T-helper 17 cell (primary cell): Measurements from ENCODE around the gene COG3. TPM values are rescaled to one million over a fixed set of nuclear protein-coding genes. Genes with fewer than 3 reads are reported as not detected.
A peak's percentile ranks its signal among the peaks of the same experiment; 100 is the strongest.
"Not testable (repeated sequence)": the region's sequence is repeated elsewhere in the genome, so short reads cannot be mapped to it uniquely, and the experiment has no call there.

Source experiments
- ATAC-seq: fragments of 150-1000 bp; cut with Tn5 transposase; 2 replicates; pipeline ENCODE4 v1.10.0; 2021; ENCODE audit warnings: mild to moderate bottlenecking, moderate library complexity
- DNase-seq, 3 donors: peaks; one replicate each; pipeline versions ENCODE4 v3.0.0 to v3.0.0-alpha.2; 2020 to 2021
- H3K9me3 ChIP-seq: one replicate; pipeline ENCODE4 v1.7.0; 2013; ENCODE audit warnings: low read length, mild to moderate bottlenecking; ENCODE audit not compliant: control insufficient read depth, poor library complexity, severe bottlenecking
- H3K27ac Mint-ChIP-seq: one replicate; pipeline ENCODE4 v1.8.0; 2022; ENCODE audit warnings: mild to moderate bottlenecking, moderate library complexity, mixed read lengths
- H3K27me3 Mint-ChIP-seq: one replicate; pipeline ENCODE4 v1.8.0; 2022; ENCODE audit warnings: mixed read lengths
- H3K36me3 Mint-ChIP-seq: one replicate; pipeline ENCODE4 v1.8.0; 2022; ENCODE audit warnings: low read depth, mixed read lengths
- H3K4me1 Mint-ChIP-seq: one replicate; pipeline ENCODE4 v1.8.0; 2022; ENCODE audit warnings: mild to moderate bottlenecking, mixed read lengths
- H3K4me3 Mint-ChIP-seq: one replicate; pipeline ENCODE4 v1.8.0; 2022; ENCODE audit warnings: mild to moderate bottlenecking, moderate library complexity, mixed read lengths
- total RNA-seq, 4 donors: library from RNA in 2 of 4; stranded (reverse) in 2 of 4; gene quantifications; one replicate each; pipeline ENCODE4 v1.2.3 and lab custom pipeline; 2022 to 2026

COG3 gene
- total RNA-seq = 10 to 100 TPM; 42.5 to 50.8 TPM
- 80.7 to 129 reads per million in 2 donors for total RNA-seq (lab: John Stamatoyannopoulos, UW)

- Mint-ChIP-seq H3K4me3 (peak within 1 kb of the TSS; percentile 93), H3K27ac (peak within 1 kb of the TSS; percentile 93), H3K4me1 (peaks cover 36% of the 10 kb centered on the region), H3K36me3 (no peaks in the 10 kb centered on the region), H3K27me3 (no peaks in the 10 kb centered on the region)
- H3K9me3 ChIP-seq = no peaks in the 10 kb centered on the region
- ATAC-seq (peak; percentile 96), DNase-seq (peak; percentile 90 to 95 (median 94))
Observed at GRCh38 chr13:45464687-45465453, at the start of gene COG3. Gene COG3, plus strand, starts transcription at chr13:45464939. Its CDS starts 98 bp downstream, at chr13:45465037.

- Mint-ChIP-seq H3K27me3 (no peaks in the 10 kb centered on the region), H3K36me3 (no peaks in the 10 kb centered on the region), H3K4me3 (no peak overlapping the region), H3K27ac (peak overlapping the region; percentile 43), H3K4me1 (peaks cover 29% of the 10 kb centered on the region)
- DNase-seq = no peak
- no peak for ATAC-seq
- H3K9me3 ChIP-seq = no peaks in the 10 kb centered on the region
Observed at GRCh38 chr13:45415112-45415511, 49.6 kb upstream of the COG3 start.

GRCh38 chr13:45416516-45417128 lies 48.1 kb upstream of the COG3 start:
- Mint-ChIP-seq H3K27me3 (no peaks in the 10 kb centered on the region), H3K4me1 (peaks cover 29% of the 10 kb centered on the region), H3K4me3 (peak overlapping the region; percentile 97), H3K27ac (peak overlapping the region; percentile 98), H3K36me3 (no peaks in the 10 kb centered on the region)
- DNase-seq (no peak), ATAC-seq (no peak)
- H3K9me3 ChIP-seq = no peaks in the 10 kb centered on the region

- DNase-seq (peak; percentile 81 to 91 (median 87)), ATAC-seq (peak; percentile 93)
- Mint-ChIP-seq H3K4me1 (peaks cover 24% of the 10 kb centered on the region), H3K36me3 (no peaks in the 10 kb centered on the region), H3K4me3 (peak within 1 kb of the TSS; percentile 97), H3K27ac (peak within 1 kb of the TSS; percentile 98), H3K27me3 (no peaks in the 10 kb centered on the region)
- H3K9me3 ChIP-seq = no peaks in the 10 kb centered on the region
Observed at GRCh38 chr13:45417790-45418534, 46.8 kb upstream of the COG3 start, which contains the start of gene SLC25A30. Gene SLC25A30, minus strand, starts transcription at chr13:45418373. Its CDS starts 6,948 bp downstream, at chr13:45411425.

- ATAC-seq, H3K9me3 ChIP-seq, DNase-seq, H3K4me3 Mint-ChIP-seq, H3K27ac Mint-ChIP-seq, H3K27me3 Mint-ChIP-seq, H3K36me3 Mint-ChIP-seq: not testable (repeated sequence)
- H3K4me1 Mint-ChIP-seq = peaks cover 24% of the 10 kb centered on the region
Observed at GRCh38 chr13:45419389-45419788, 45.4 kb upstream of the COG3 start.

- DNase-seq (no peak), ATAC-seq (no peak)
- Mint-ChIP-seq H3K4me1 (peaks cover 19% of the 10 kb centered on the region), H3K27me3 (no peaks in the 10 kb centered on the region), H3K27ac (no peak overlapping the region), H3K36me3 (no peaks in the 10 kb centered on the region), H3K4me3 (peak overlapping the region; percentile 31)
- H3K9me3 ChIP-seq = no peaks in the 10 kb centered on the region
Observed at GRCh38 chr13:45419945-45420344, 44.8 kb upstream of the COG3 start.

GRCh38 chr13:45422731-45423292 lies 41.9 kb upstream of the COG3 start:
- Mint-ChIP-seq H3K4me1 (peaks cover 10% of the 10 kb centered on the region), H3K4me3 (no peak overlapping the region), H3K36me3 (no peaks in the 10 kb centered on the region), H3K27me3 (no peaks in the 10 kb centered on the region), H3K27ac (no peak overlapping the region)
- ATAC-seq (no peak), DNase-seq (no peak)
- H3K9me3 ChIP-seq = no peaks in the 10 kb centered on the region

GRCh38 chr13:45426056-45426841 lies 38.5 kb upstream of the COG3 start:
- ATAC-seq = not testable (repeated sequence)

GRCh38 chr13:45432737-45433380 lies 31.9 kb upstream of the COG3 start:
- no peak overlapping the region for H3K27ac Mint-ChIP-seq
- DNase-seq (no peak), ATAC-seq (no peak)
- no peaks in the 10 kb centered on the region for H3K27me3 Mint-ChIP-seq
- no peaks in the 10 kb centered on the region for H3K9me3 ChIP-seq
- H3K4me1 Mint-ChIP-seq = no peaks in the 10 kb centered on the region
- peaks cover 2% of the 10 kb centered on the region for H3K36me3 Mint-ChIP-seq
- H3K4me3 Mint-ChIP-seq = no peak overlapping the region

More at GRCh38 chr13:45426056-45426841, 38.5 kb upstream of the COG3 start:
- H3K36me3 Mint-ChIP-seq, H3K4me1 Mint-ChIP-seq, H3K4me3 Mint-ChIP-seq, DNase-seq, H3K27ac Mint-ChIP-seq, H3K9me3 ChIP-seq, H3K27me3 Mint-ChIP-seq: not testable (repeated sequence)

- Mint-ChIP-seq H3K27me3 (no peaks in the 10 kb centered on the region), H3K4me3 (no peak overlapping the region), H3K4me1 (no peaks in the 10 kb centered on the region), H3K27ac (no peak overlapping the region), H3K36me3 (peaks cover 2% of the 10 kb centered on the region)
- DNase-seq (no peak), ATAC-seq (no peak)
- H3K9me3 ChIP-seq = no peaks in the 10 kb centered on the region
Observed at GRCh38 chr13:45433381-45433790, 31.4 kb upstream of the COG3 start.

GRCh38 chr13:45434556-45435371 lies 30.0 kb upstream of the COG3 start:
- Mint-ChIP-seq H3K4me1 (peaks cover 2% of the 10 kb centered on the region), H3K36me3 (peaks cover 2% of the 10 kb centered on the region), H3K27me3 (no peaks in the 10 kb centered on the region), H3K4me3 (no peak overlapping the region), H3K27ac (no peak overlapping the region)
- no peaks in the 10 kb centered on the region for H3K9me3 ChIP-seq
- no peak for ATAC-seq
- DNase-seq = no peak
